Mucosa of stomach (tissue), 1 donor: ENCODE data around the gene IGFBPL1.

Experiments used
- H3K27me3 ChIP-seq: one replicate; pipeline ENCODE4 v1.7.0; 2013; ENCODE audit warnings: mild to moderate bottlenecking, low read length; ENCODE audit not compliant: control insufficient read depth, insufficient read depth
- H3K36me3 ChIP-seq: one replicate; pipeline ENCODE4 v1.7.0; 2013; ENCODE audit warnings: low read length; ENCODE audit not compliant: control insufficient read depth, insufficient read depth
- H3K4me1 ChIP-seq: one replicate; pipeline ENCODE4 v1.7.0; 2013; ENCODE audit warnings: mild to moderate bottlenecking, low read length; ENCODE audit not compliant: control insufficient read depth, insufficient read depth
- H3K4me3 ChIP-seq: one replicate; pipeline ENCODE4 v1.7.0; 2013; ENCODE audit warnings: low read length
- H3K9ac ChIP-seq: one replicate; pipeline ENCODE4 v1.7.0; 2013; ENCODE audit warnings: mild to moderate bottlenecking, low read length, moderate library complexity
- H3K9me3 ChIP-seq: one replicate; pipeline ENCODE4 v1.7.0; 2013; ENCODE audit warnings: mild to moderate bottlenecking, low read length, moderate library complexity; ENCODE audit not compliant: control insufficient read depth
- donor health status: Pancreatic carcinoma.

The IGFBPL1 gene

GRCh38 chr9:38371495-38371894, 52.8 kb downstream of the IGFBPL1 start:
- Histone ChIP-seq H3K9me3 (no peaks in the 10 kb centered on the region), H3K9ac (no peak overlapping the region), H3K36me3 (no peaks in the 10 kb centered on the region), H3K4me3 (no peak overlapping the region), H3K27me3 (no peaks in the 10 kb centered on the region), H3K4me1 (no peaks in the 10 kb centered on the region)

GRCh38 chr9:38370176-38370575, 54.1 kb downstream of the IGFBPL1 start:
- Histone ChIP-seq H3K27me3 (no peaks in the 10 kb centered on the region), H3K36me3 (no peaks in the 10 kb centered on the region), H3K4me1 (no peaks in the 10 kb centered on the region), H3K4me3 (no peak overlapping the region), H3K9me3 (no peaks in the 10 kb centered on the region), H3K9ac (no peak overlapping the region)

GRCh38 chr9:38368731-38369130, 55.5 kb downstream of the IGFBPL1 start:
- Histone ChIP-seq H3K36me3 (no peaks in the 10 kb centered on the region), H3K4me3 (no peak overlapping the region), H3K27me3 (no peaks in the 10 kb centered on the region), H3K9ac (no peak overlapping the region), H3K9me3 (no peaks in the 10 kb centered on the region), H3K4me1 (no peaks in the 10 kb centered on the region)

- Histone ChIP-seq H3K27me3 (no peaks in the 10 kb centered on the region), H3K9ac (no peak overlapping the region), H3K4me1 (no peaks in the 10 kb centered on the region), H3K36me3 (no peaks in the 10 kb centered on the region), H3K9me3 (no peaks in the 10 kb centered on the region), H3K4me3 (no peak overlapping the region)
Observed at GRCh38 chr9:38367898-38368297, 56.4 kb downstream of the IGFBPL1 start.

GRCh38 chr9:38363589-38363925, 60.7 kb downstream of the IGFBPL1 start:
- Histone ChIP-seq H3K36me3 (no peaks in the 10 kb centered on the region), H3K4me3 (no peak overlapping the region), H3K4me1 (no peaks in the 10 kb centered on the region), H3K27me3 (no peaks in the 10 kb centered on the region), H3K9ac (no peak overlapping the region), H3K9me3 (no peaks in the 10 kb centered on the region)

GRCh38 chr9:38362852-38363588, 61.2 kb downstream of the IGFBPL1 start:
- H3K9me3 ChIP-seq, result no peaks in the 10 kb centered on the region
- H3K4me3 ChIP-seq, result no peak overlapping the region
- no peaks in the 10 kb centered on the region for H3K4me1 ChIP-seq
- no peak overlapping the region for H3K9ac ChIP-seq
- H3K36me3 ChIP-seq, result no peaks in the 10 kb centered on the region
- H3K27me3 ChIP-seq, result no peaks in the 10 kb centered on the region

- H3K36me3 ChIP-seq, result no peaks in the 10 kb centered on the region
- H3K9ac ChIP-seq, result no peak overlapping the region
- no peak overlapping the region for H3K4me3 ChIP-seq
- no peaks in the 10 kb centered on the region for H3K4me1 ChIP-seq
- no peaks in the 10 kb centered on the region for H3K9me3 ChIP-seq
- H3K27me3 ChIP-seq, result no peaks in the 10 kb centered on the region
Observed at GRCh38 chr9:38361473-38361850, 62.8 kb downstream of the IGFBPL1 start.

- H3K9me3 ChIP-seq, result no peaks in the 10 kb centered on the region
- H3K4me3 ChIP-seq, result no peak overlapping the region
- no peaks in the 10 kb centered on the region for H3K36me3 ChIP-seq
- no peak overlapping the region for H3K9ac ChIP-seq
- H3K4me1 ChIP-seq, result no peaks in the 10 kb centered on the region
- H3K27me3 ChIP-seq, result no peaks in the 10 kb centered on the region
Observed at GRCh38 chr9:38360839-38361472, 63.3 kb downstream of the IGFBPL1 start.

GRCh38 chr9:38359689-38360385, 64.4 kb downstream of the IGFBPL1 start:
- Histone ChIP-seq H3K9ac (no peak overlapping the region), H3K4me3 (no peak overlapping the region), H3K9me3 (no peaks in the 10 kb centered on the region), H3K36me3 (no peaks in the 10 kb centered on the region), H3K4me1 (peaks cover 4% of the 10 kb centered on the region), H3K27me3 (no peaks in the 10 kb centered on the region)

- no peak overlapping the region for H3K4me3 ChIP-seq
- H3K4me1 ChIP-seq, result peaks cover 4% of the 10 kb centered on the region
- no peaks in the 10 kb centered on the region for H3K36me3 ChIP-seq
- no peaks in the 10 kb centered on the region for H3K27me3 ChIP-seq
- no peaks in the 10 kb centered on the region for H3K9me3 ChIP-seq
- H3K9ac ChIP-seq, result no peak overlapping the region
Observed at GRCh38 chr9:38359297-38359653, 65.0 kb downstream of the IGFBPL1 start.

- Histone ChIP-seq H3K9me3 (no peaks in the 10 kb centered on the region), H3K4me3 (no peak overlapping the region), H3K36me3 (no peaks in the 10 kb centered on the region), H3K9ac (no peak overlapping the region), H3K27me3 (no peaks in the 10 kb centered on the region), H3K4me1 (peaks cover 4% of the 10 kb centered on the region)
Observed at GRCh38 chr9:38358390-38359296, 65.6 kb downstream of the IGFBPL1 start.
